ENCODE measurements around the gene ZNF554.
A peak's percentile ranks its signal among the peaks of the same experiment; 100 is the strongest.

The ZNF554 gene

DNA sequence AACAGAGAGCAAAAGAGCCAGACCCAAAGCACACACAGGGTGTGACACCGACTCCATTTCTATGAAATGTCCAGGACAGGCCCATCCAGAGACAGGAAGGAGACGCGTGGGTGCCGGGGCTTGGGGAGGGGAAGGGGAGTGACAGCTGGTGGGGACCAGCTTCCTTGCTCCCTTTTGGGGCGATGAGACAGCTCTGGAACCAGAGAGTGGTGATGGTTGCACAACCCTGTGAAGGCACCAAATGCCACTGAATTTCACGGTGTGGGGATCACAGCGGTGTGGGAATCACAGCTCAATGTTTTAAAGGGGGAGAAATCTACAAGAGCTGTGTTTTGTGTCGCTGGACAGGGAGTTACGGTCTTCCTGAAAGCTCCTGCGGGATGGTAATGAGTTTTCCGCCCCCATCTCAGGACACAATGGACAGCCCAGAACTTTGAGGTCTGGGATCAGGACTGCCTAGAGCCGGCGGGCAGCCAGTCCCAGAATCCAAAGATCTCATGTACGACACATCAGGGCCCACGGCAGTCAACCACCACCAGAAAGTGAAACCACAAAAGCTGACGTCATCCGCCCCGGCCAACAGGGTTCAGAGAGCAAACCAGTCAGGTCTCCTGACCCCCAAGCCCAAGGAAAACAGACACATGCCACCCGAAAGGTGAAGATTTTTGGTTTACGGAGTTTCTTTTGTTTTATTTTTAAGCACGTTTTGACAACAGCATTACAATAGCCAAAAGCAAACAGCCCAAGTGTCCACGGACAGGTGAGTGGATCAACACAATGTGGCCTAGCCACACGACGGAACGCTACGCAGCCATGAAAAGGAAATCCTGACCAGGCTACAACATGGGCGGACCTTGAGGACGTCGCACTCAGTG is 43.9 kb upstream of the ZNF554 start:
- H3K9me3 Mint-ChIP-seq = no peaks in the 10 kb centered on the region

DNA sequence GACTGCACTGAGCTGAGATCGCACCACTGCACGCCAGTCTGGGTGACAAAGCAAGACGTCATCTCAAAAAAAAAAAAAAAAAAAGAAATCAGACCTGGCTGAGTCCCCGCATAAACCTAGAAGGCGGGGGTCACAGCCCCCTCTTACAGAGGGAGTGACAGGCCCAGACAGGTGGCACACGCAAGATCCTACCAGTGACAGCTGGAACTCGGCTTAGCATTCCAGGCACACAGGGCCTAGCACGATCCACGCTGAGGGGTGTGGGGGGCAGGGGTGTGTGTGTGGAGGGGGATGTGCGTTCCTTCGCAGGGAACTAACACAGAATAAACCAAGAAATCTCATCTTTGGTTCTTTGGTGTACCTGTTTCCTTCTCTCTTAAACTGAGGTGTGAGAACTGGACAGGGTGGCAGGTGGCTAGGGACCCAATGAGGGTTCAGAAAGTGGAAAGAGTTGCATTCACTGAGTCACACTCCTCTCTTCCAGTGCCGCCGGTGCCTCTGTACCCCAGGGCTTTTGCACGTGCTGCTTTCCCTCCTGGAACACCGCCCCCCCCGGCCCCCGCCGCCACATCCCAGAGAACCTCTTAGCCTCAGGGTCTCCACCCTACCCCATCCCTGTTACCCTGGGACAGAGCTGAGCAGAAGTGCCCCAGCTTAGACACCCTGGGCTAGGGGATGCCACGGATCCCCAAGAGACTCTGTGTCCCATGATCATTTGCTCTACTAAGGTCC is 41.5 kb upstream of the ZNF554 start:
- peak overlapping the region in 2 of 3 experiments; percentile 65 to 75 for H3K4me3 Mint-ChIP-seq
- no peaks in the 10 kb centered on the region for H3K27me3 Mint-ChIP-seq (ENCODE audit: low read depth)
- H3K9me3 Mint-ChIP-seq = no peaks in the 10 kb centered on the region
- H3K27ac Mint-ChIP-seq = peak overlapping the region in 2 of 3 experiments; percentile 40 to 56
- H3K36me3 Mint-ChIP-seq (ENCODE audit: low read depth) = peaks cover 24% of the 10 kb centered on the region
- TF ChIP-seq CTCF (IDR thresholded peaks at IDR 0.05; ENCODE audit: unreplicated experiment in 3 of 3) = no peak
- H3K4me1 Mint-ChIP-seq = peaks cover 62% of the 10 kb centered on the region

More for the DNA sequence above, 43.9 kb upstream of the ZNF554 start:
- Mint-ChIP-seq H3K36me3 (ENCODE audit: low read depth) (peaks cover 24% of the 10 kb centered on the region), H3K27me3 (ENCODE audit: low read depth) (no peaks in the 10 kb centered on the region), H3K27ac (peak overlapping the region; percentile 70 to 91 (median 90)), H3K4me1 (peaks cover 57% of the 10 kb centered on the region), H3K4me3 (peak overlapping the region in 2 of 3 experiments; percentile 53 to 75)
- TF ChIP-seq CTCF (IDR thresholded peaks at IDR 0.05; ENCODE audit: unreplicated experiment in 3 of 3) = no peak

DNA sequence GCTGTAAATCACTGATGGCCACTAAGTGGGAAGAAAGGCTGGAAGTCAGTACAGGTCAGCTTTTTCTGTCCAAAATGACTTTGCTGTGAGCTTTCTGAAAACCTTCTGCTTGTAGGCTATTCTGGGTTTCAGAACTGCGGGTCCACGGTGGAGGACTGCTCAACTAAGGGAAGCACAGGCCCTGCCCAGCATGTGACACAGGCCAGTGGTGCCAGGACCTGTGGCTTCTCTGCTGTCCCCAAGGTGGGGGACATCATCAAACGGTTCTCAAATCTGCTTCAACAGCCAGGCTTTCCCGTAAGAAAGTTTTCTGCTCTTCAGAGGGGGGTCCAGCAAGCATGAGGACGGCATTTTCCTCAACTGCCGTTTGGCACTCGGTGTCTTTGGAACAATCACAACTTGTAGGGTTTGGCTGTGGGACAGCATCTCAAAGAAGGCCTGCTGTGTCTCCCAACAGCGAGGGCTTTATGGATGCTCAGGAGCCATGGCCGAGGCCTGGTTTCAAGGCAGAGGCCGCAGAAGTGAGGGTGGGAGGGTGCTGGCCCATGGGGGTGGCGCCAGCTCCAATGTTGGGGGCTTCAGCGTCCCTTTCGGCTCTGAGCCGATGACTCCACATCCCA is 40.4 kb upstream of the ZNF554 start:
- Mint-ChIP-seq H3K27ac (peak overlapping the region in 1 of 3 experiments; percentile 56), H3K4me1 (peaks cover 65% of the 10 kb centered on the region), H3K4me3 (peak overlapping the region in 2 of 3 experiments; percentile 14 to 16)

GRCh38 chr19:2780284-2780683 is 39.4 kb upstream of the ZNF554 start:
- H3K27me3 Mint-ChIP-seq (ENCODE audit: low read depth) = no peaks in the 10 kb centered on the region
- H3K4me1 Mint-ChIP-seq = peaks cover 56% of the 10 kb centered on the region
- no peak for TF ChIP-seq CTCF (IDR thresholded peaks at IDR 0.05; ENCODE audit: unreplicated experiment in 3 of 3)
- peak overlapping the region; percentile 89 to 97 (median 95) for H3K4me3 Mint-ChIP-seq
- peak overlapping the region; percentile 31 to 71 (median 34) for H3K27ac Mint-ChIP-seq
- no peaks in the 10 kb centered on the region for H3K9me3 Mint-ChIP-seq
- peaks cover 18% of the 10 kb centered on the region for H3K36me3 Mint-ChIP-seq (ENCODE audit: low read depth)

More for the DNA sequence above, 40.4 kb upstream of the ZNF554 start:
- H3K27me3 Mint-ChIP-seq (ENCODE audit: low read depth) = no peaks in the 10 kb centered on the region
- no peak for TF ChIP-seq CTCF (IDR thresholded peaks at IDR 0.05; ENCODE audit: unreplicated experiment in 3 of 3)
- H3K9me3 Mint-ChIP-seq = no peaks in the 10 kb centered on the region
- peaks cover 24% of the 10 kb centered on the region for H3K36me3 Mint-ChIP-seq (ENCODE audit: low read depth)

DNA sequence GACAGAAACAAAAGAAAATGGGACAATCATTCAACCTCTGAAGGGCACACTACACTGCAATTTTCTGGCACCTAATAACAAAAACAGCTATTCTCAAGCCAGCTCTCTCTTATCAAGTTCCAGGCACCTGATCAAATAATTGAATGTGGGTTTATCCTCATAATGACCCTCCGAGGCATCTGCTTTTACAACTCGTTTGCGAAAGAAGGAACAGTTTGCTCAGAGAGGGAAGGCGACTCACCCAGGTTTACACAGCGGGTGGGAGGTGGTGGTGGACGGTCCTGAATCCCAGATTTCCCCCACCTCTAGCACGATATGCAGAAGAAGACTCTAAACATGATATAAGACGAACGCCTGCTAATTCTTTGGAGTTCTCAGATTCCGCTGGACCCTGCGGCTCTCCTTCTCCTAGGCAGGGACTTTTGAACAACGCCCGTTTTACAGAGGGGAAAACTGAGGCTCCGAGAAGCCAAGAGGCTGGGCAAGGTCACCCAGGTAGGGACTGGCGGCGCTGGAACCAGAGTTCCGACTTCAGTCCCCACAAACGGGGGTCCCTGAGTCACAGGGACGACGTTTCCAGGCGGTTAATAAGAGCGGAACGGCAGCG is 37.2 kb upstream of the ZNF554 start:
- peaks cover 13% of the 10 kb centered on the region for H3K36me3 Mint-ChIP-seq (ENCODE audit: low read depth)
- H3K4me3 Mint-ChIP-seq = peak overlapping the region; percentile 89 to 97 (median 95)

More for the DNA sequence above, 37.2 kb upstream of the ZNF554 start:
- H3K27me3 Mint-ChIP-seq (ENCODE audit: low read depth) = no peaks in the 10 kb centered on the region
- no peak for TF ChIP-seq CTCF (IDR thresholded peaks at IDR 0.05; ENCODE audit: unreplicated experiment in 3 of 3)
- peak overlapping the region; percentile 44 to 86 (median 56) for H3K27ac Mint-ChIP-seq
- H3K9me3 Mint-ChIP-seq = no peaks in the 10 kb centered on the region
- H3K4me1 Mint-ChIP-seq = peaks cover 53% of the 10 kb centered on the region
